Measurements from ENCODE around the gene CFAP92.

The CFAP92 gene, protein sequence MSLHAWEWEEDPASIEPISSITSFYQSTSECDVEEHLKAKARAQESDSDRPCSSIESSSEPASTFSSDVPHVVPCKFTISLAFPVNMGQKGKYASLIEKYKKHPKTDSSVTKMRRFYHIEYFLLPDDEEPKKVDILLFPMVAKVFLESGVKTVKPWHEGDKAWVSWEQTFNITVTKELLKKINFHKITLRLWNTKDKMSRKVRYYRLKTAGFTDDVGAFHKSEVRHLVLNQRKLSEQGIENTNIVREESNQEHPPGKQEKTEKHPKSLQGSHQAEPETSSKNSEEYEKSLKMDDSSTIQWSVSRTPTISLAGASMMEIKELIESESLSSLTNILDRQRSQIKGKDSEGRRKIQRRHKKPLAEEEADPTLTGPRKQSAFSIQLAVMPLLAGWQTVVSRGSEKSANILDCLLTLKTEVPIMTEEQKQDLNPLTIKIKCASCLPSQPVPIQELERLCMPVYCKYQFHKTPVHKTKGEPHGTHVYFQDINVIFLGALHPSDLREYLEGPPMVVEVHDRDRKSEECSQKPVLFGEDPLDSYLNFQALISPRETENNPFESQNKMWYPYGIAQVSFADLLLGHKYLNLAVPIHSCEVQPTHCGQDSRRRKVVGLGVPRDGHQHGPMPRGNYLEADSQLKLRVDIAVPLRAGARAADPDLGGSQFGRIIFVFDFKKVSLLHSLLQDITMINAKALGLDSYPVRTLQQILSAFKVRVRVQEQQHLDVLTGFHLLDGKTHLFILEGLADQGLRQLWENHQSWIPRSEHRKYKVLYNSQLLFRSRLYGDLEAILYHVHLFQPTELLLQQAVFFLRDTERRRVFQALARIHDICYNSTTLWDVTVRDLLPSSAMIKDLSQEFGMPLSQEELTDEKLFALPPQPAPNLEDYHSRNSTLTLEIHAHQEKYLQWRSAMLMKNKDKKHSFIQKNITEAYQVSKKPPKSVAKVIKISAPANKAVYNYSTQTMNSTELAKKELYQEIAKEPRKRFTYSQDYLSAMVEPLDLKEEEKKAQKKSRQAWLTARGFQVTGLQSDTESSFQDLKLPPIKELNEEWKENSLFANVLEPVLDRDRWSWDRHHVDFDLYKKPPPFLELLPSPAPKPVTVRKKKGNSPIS

GRCh38 chr3:128993461-128994172 is at the start of gene CFAP92:
TSS of gene CFAP92 (minus strand) at chr3:128994076. CDS start at chr3:128993304, 772 bp downstream.
- peak; percentile 84 to 90 (median 87) for DNase-seq

GRCh38 chr3:129040579-129041300 is 46.9 kb upstream of the CFAP92 start:
- DNase-seq, result no peak

GRCh38 chr3:129040039-129040336 is 46.1 kb upstream of the CFAP92 start:
- DNase-seq, result no peak

- DNase-seq, result peak in 2 of 6 experiments; percentile 19 to 27
Measured at GRCh38 chr3:129039271-129040038, 45.6 kb upstream of the CFAP92 start.

- DNase-seq, result no peak
Measured at GRCh38 chr3:129038121-129038855, 44.4 kb upstream of the CFAP92 start.

DNA sequence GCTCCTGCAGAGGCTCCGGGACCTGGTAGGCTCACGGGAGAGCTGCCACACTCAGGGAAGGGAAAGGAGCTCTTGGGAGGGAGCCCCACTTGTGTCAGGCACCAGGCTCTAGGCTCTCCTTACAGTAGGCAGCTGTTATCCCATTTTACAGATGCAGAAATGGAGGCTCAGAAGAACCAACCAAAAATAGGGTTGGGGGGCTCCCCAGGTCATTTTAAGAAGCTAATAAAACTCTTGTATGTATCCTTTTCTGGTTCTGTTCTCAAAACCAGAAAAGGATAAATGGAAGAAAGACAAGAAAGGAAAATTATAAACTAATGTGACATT is 43.2 kb upstream of the CFAP92 start:
- no peak for DNase-seq

GRCh38 chr3:129036222-129037092 is 42.6 kb upstream of the CFAP92 start:
- DNase-seq, result no peak

- DNase-seq, result peak in 2 of 6 experiments; percentile 9 to 12
Measured at GRCh38 chr3:129035360-129036221, 41.7 kb upstream of the CFAP92 start.

DNA sequence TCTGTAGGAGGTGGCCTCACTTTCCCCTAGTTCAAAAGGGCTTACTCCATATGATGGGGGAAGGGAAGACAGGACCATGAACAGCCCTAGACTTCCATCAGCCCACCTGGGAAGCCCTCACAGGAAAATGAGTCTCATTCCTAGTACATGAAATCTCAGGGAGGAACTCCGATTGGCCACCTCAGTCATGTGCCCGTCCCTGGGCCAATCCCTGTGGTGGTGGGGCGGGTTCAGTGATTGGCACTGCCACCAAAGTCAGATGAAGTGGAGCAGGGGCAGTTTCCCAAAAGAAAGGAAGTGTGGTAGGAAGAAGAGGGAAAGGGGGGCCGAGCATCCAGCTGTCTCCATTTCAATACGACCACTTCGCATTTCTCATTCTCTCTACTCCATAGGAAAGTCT is 40.8 kb upstream of the CFAP92 start:
- no peak for DNase-seq

GRCh38 chr3:129033633-129034321 is 39.9 kb upstream of the CFAP92 start:
- DNase-seq, result no peak

- DNase-seq, result no peak
Measured at GRCh38 chr3:129033151-129033550, 39.3 kb upstream of the CFAP92 start.

DNA sequence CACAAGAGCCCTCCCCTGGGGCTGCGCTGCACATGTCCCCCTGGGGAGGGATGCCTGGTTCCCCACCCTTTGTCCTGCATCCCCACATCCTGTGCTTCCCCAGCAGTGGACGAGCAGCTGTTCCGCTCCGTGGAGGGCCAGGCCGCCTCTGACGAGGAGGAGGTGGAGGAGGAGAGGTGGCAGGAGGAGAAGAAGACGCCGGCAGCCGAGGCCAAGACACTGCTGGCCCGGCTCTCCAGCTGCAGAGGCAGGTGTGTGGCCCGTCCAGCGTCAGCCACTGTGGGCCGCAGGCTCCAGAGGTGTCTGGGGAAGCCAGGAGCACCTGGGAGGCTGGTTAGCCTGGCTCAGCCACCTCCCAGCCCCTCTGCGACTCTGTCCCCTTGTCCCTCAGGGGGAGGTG is 38.8 kb upstream of the CFAP92 start:
- DNase-seq, result no peak

DNA sequence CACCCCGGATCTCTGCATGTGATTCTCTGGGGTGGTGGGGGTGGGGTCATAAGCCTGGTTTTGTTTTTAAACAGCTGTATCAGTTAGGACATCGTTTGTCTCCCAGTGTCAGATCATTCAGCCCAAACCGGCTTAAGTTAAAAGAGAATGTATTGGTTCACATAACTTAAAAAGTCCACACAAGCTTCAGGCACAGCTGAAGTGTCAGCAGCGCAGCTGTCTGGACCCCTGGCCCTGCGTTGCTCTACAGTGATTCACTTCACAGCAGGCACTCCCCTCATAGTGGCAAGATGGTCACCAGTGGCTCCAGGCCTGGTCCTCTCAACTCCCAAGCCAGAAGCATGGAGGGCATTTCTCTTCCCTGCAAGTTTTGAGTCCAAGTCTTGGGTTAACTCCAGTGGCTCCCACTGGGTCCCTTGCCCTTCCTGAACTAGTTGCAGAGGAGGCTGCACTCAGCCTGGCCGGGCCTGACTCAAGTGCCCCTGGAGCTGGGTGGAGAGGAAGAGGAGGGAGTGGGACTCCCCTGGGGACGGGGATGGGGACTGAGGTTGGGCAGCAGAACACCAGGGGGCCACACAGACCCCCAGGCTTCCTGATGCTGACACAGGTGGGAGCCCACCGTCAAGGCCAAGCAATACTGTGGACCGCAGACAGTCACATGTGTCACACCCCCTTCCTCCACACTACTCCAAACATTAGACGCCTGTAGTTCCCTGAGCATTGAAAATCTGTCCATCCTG is 37.8 kb upstream of the CFAP92 start:
- no peak for DNase-seq

- DNase-seq, result no peak
Measured at GRCh38 chr3:129030611-129031010, 36.7 kb upstream of the CFAP92 start.

GRCh38 chr3:129028866-129029265 is 35.0 kb upstream of the CFAP92 start:
- DNase-seq, result no peak

DNA sequence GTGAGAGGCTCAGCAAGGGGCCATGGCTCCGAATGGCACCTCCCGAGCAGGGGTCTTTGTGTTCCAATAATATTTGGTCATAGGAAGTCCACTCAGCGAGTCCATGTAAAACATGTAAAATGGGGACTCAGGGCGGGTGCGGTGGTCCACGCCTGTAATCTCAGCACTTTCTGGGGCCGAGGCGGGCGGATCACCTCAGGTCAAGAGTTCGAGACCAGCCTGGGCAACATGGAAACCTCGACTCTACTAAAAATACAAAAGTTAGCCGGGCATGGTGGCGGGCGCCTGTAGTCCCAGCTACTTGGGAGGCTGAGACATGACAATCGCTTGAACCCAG is 33.6 kb upstream of the CFAP92 start:
- no peak for DNase-seq

DNA sequence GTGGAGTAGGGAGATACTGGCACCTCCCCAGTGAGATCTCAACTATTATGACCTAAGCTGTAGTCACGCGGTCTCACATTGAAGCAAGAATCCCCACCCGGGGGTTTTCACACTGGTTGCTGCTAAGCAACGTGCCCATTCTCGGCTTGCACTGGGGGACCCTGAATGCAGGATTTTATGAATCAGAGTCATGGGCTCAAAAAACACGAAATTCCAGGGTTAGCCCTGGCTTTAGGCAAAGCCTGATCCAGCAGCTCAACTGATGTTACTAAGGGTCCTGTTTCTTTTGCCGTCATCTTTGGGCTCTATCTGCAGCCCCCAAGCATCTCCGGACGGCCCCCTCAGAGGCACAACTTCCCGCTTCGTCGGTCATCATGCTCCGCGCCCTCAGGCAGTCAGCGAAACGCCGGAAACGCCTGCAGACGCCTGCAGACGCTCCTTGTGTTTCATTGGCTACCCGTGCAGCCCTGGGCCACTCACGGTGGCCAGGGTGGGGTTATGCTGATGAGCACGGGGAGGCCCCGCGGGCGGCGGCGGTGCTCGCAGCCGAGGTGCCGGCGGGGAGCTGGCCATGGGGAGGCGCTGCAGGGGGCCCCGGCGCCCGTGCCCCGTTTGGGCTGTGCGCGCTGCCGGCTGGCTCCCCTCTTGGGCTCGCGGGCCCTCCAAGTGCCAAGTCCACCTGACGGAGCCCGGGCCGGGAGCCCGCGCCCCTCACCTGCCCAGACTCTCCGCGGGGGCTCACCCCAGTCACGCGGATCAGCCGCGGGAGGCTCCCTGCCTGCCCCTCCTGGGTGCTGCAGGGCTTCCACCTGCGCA is 33.1 kb upstream of the CFAP92 start:
- DNase-seq, result peak; percentile 85 to 92 (median 90)
